ENCODE measurements around the gene VPS45.

GRCh38 chr1:150056407-150056806 lies 11.2 kb upstream of the VPS45 start:
- no peak for TF ChIP-seq CTCF (IDR thresholded peaks at IDR 0.05)
- no peak for TF ChIP-seq POLR2A (IDR thresholded peaks at IDR 0.05)
- TF ChIP-seq EP300 (IDR thresholded peaks at IDR 0.05), result no peak

All from ovary (tissue), 3 donors.